NCI-H187 (cell line): ENCODE results near the gene GATAD2B.
"Not testable (repeated sequence)": the region's sequence is repeated elsewhere in the genome, so short reads cannot be mapped to it uniquely, and the experiment has no call there.

Source experiments
- DNase-seq, 2 experiments: peaks; one replicate each; lab custom pipeline; 2025; lab: John Stamatoyannopoulos, UW

The GATAD2B gene

GRCh38 chr1:153795934-153796785 lies 126.6 kb downstream of the GATAD2B start:
- no peak for DNase-seq

- DNase-seq = no peak
These were observed 127.4 kb downstream of the GATAD2B start for GRCh38 chr1:153795330-153795837.

GRCh38 chr1:153794624-153795329 lies 128.0 kb downstream of the GATAD2B start:
- no peak for DNase-seq

- DNase-seq = no peak
These were observed 128.7 kb downstream of the GATAD2B start for GRCh38 chr1:153793973-153794615.

GRCh38 chr1:153793261-153793972 lies 129.4 kb downstream of the GATAD2B start:
- DNase-seq = no peak

- no peak for DNase-seq
These were observed 130.1 kb downstream of the GATAD2B start for GRCh38 chr1:153792631-153793041.

GRCh38 chr1:153791648-153792253 lies 131.0 kb downstream of the GATAD2B start:
- DNase-seq = no peak

GRCh38 chr1:153790966-153791647 lies 131.7 kb downstream of the GATAD2B start:
- no peak for DNase-seq

- DNase-seq = no peak
These were observed 132.3 kb downstream of the GATAD2B start for GRCh38 chr1:153790313-153790965.

GRCh38 chr1:153789478-153790034 lies 133.2 kb downstream of the GATAD2B start:
- no peak for DNase-seq

GRCh38 chr1:153786038-153786790 lies 136.6 kb downstream of the GATAD2B start:
- no peak for DNase-seq

GRCh38 chr1:153783233-153784190 lies 139.3 kb downstream of the GATAD2B start:
- peak; percentile 94 to 95 for DNase-seq

GRCh38 chr1:153782648-153783047 lies 140.1 kb downstream of the GATAD2B start:
- DNase-seq = not testable (repeated sequence)

- no peak for DNase-seq
These were observed 142.2 kb downstream of the GATAD2B start for GRCh38 chr1:153780551-153780950.

- no peak for DNase-seq
These were observed 142.8 kb downstream of the GATAD2B start for GRCh38 chr1:153779781-153780541.

- no peak for DNase-seq
These were observed 143.8 kb downstream of the GATAD2B start for GRCh38 chr1:153778824-153779519.
